Stomach (tissue), 9 donors: ENCODE measurements around the gene WWC2. TPM values are rescaled to one million over a fixed set of nuclear protein-coding genes. Genes with fewer than 3 reads are reported as not detected.

ENCODE experiments used
- DNase-seq, 2 donors: peaks; one replicate each; pipeline versions ENCODE4 v3.0.0 to v3.0.0-alpha.2; 2013 to 2019
- H3K27ac ChIP-seq, 5 donors: fragments of 200-600 bp in 4 of 5; sonication (generic) in 4 of 5; one replicate each; pipeline ENCODE4 v1.5.1; 2013 to 2019; ENCODE audit warnings: mild to moderate bottlenecking in 1 of 5, moderate library complexity in 1 of 5
- H3K27me3 ChIP-seq, 3 donors: fragments of 200-600 bp; sonication (generic); one replicate each; pipeline ENCODE4 v1.5.1; 2017 to 2019; ENCODE audit warnings: mixed run types in 1 of 3
- H3K36me3 ChIP-seq, 4 donors: fragments of 200-600 bp; sonication (generic); 1 replicate in 3 of 4; 2 replicates in 1 of 4; pipeline ENCODE4 v1.5.1; 2016 to 2019
- H3K4me1 ChIP-seq, 4 donors: fragments of 200-600 bp; sonication (generic); one replicate each; pipeline ENCODE4 v1.5.1; 2016 to 2019
- H3K4me3 ChIP-seq, 4 donors: fragments of 200-600 bp; sonication (generic) in 3 of 4; one replicate each; pipeline ENCODE4 v1.5.1; 2016 to 2019; ENCODE audit warnings: mild to moderate bottlenecking in 1 of 4
- H3K9me3 ChIP-seq, 4 donors: fragments of 200-600 bp; sonication (generic); one replicate each; pipeline ENCODE4 v1.5.1; 2016 to 2019
- CTCF ChIP-seq, 7 experiments: fragments of 450-650 bp in 4 of 7; fragments of 200-600 bp in 3 of 7; sonication (generic) in 3 of 7; IDR thresholded peaks; one replicate each; pipeline ENCODE4 v1.5.1; 2016 to 2019; ENCODE audit warnings: antibody characterized with exemption in 7 of 7, control low read depth in 2 of 7, mild to moderate bottlenecking in 1 of 7
- EP300 ChIP-seq: sonication (generic); formaldehyde crosslinking; IDR thresholded peaks from one replicate; pipeline ENCODE4 v1.6.1; 2017; ENCODE audit warnings: antibody characterized with exemption
- POLR2A ChIP-seq, 4 donors: fragments of 450-650 bp; IDR thresholded peaks; one replicate each; pipeline ENCODE4 v1.6.1; 2016; ENCODE audit warnings: antibody characterized with exemption in 4 of 4, control low read depth in 2 of 4, mild to moderate bottlenecking in 1 of 4, moderate library complexity in 1 of 4
- POLR2AphosphoS5 ChIP-seq, 3 donors: sonication (generic); formaldehyde crosslinking; IDR thresholded peaks; one replicate each; pipeline ENCODE4 v1.6.1; 2016; ENCODE audit warnings: antibody characterized with exemption in 3 of 3
- WGBS, 5 donors: extraction: QIAGEN DNeasy Blood & Tissue Kit in 3 of 5; methylation state at CpG; one replicate each; pipeline versions ENCODE4 v1.1.5 to v1.1.7; 2013 to 2018; 5-methylcytosine and 5-hydroxymethylcytosine counted together
- intact Hi-C: fragments of 100-400 bp; cut with DNase I; formaldehyde crosslinking; loops from one replicate; pipeline ENCODE4 v1.15.1; 2023; ENCODE audit warnings: low total_unique reads
- polyA plus RNA-seq, 3 donors: library from polyadenylated mRNA; stranded (reverse); fragments of 200-250 nt; gene quantifications; one replicate each; pipeline ENCODE4 v1.2.3, GENCODE V29; 2013
- total RNA-seq, 5 donors: library from RNA; depleted of rRNA; stranded (reverse); fragments of >200 nt; gene quantifications; one replicate each; pipeline versions ENCODE4 v1.1.0 to v1.2.3, GENCODE V29; 2014 to 2016
- donor health status: healthy with polysubstance abuse.
- donor health status: Bipolar disorder and iron deficiency.
- donor health status: healthy.

WWC2 gene
- total and polyA plus RNA-seq, 8 donors: 2.6 to 59.1 (median 31.1) TPM

GRCh38 chr4:183097231-183098018, 1.6 kb upstream of the WWC2 start:
- peak overlapping the region; percentile 73 to 90 (median 88) for H3K4me3 ChIP-seq
- intact Hi-C loops: no loop called here
- H3K9me3 ChIP-seq: no peaks in the 10 kb centered on the region
- H3K36me3 ChIP-seq: no peaks in the 10 kb centered on the region
- peak in 1 of 2 donors; percentile 57 for DNase-seq
- H3K4me1 ChIP-seq: peaks cover 17 to 39% (median 25%) of the 10 kb centered on the region in 4 donors
- H3K27ac ChIP-seq: peak overlapping the region; percentile 92 to 98 (median 97)
- H3K27me3 ChIP-seq: peaks cover 0 to 28% (median 0%) of the 10 kb centered on the region in 3 donors
- WGBS, 5 donors: 54 to 75% (median 71%) methylated on average over 35 to 43 of the region's 43 CpGs
- TF ChIP-seq CTCF (IDR thresholded peaks at IDR 0.05): no peak
- TF ChIP-seq POLR2AphosphoS5 (IDR thresholded peaks at IDR 0.05): no peak
- TF ChIP-seq POLR2A (IDR thresholded peaks at IDR 0.05): no peak
- TF ChIP-seq EP300: no peak

GRCh38 chr4:183098019-183098722, 886 bp upstream of the WWC2 start:
- WGBS, 5 donors: 1 to 9% (median 3%) methylated on average over 28 to 79 of the region's 79 CpGs
- DNase-seq: peak; percentile 56 to 78
- TF ChIP-seq CTCF (IDR thresholded peaks at IDR 0.05) (no peak), POLR2A (IDR thresholded peaks at IDR 0.05) (no peak), POLR2AphosphoS5 (IDR thresholded peaks at IDR 0.05) (peak in 1 of 3 donors; percentile 3), EP300 (no peak)
- Histone ChIP-seq H3K27me3 (peaks cover 0 to 28% (median 0%) of the 10 kb centered on the region in 3 donors), H3K4me3 (peak overlapping the region; percentile 73 to 90 (median 88)), H3K4me1 (peaks cover 18 to 41% (median 29%) of the 10 kb centered on the region in 4 donors), H3K27ac (peak overlapping the region; percentile 92 to 98 (median 97)), H3K36me3 (no peaks in the 10 kb centered on the region), H3K9me3 (no peaks in the 10 kb centered on the region)
- intact Hi-C loops: no loop called here

- TF ChIP-seq CTCF (IDR thresholded peaks at IDR 0.05): no peak
- TF ChIP-seq POLR2AphosphoS5 (IDR thresholded peaks at IDR 0.05): no peak
- TF ChIP-seq EP300: no peak
- TF ChIP-seq POLR2A (IDR thresholded peaks at IDR 0.05): no peak
- peaks cover 0 to 28% (median 0%) of the 10 kb centered on the region in 3 donors for H3K27me3 ChIP-seq
- H3K4me1 ChIP-seq: peaks cover 18 to 41% (median 30%) of the 10 kb centered on the region in 4 donors
- DNase-seq: peak; percentile 29 to 74
- H3K4me3 ChIP-seq: peak overlapping the region; percentile 73 to 90 (median 88)
- H3K36me3 ChIP-seq: no peaks in the 10 kb centered on the region
- no peaks in the 10 kb centered on the region for H3K9me3 ChIP-seq
- intact Hi-C loops: no loop called here
- H3K27ac ChIP-seq: peak overlapping the region; percentile 92 to 98 (median 97)
- 1 to 3% (median 1%) methylated on average over 15 to 73 of the region's 73 CpGs for WGBS, 5 donors
These were observed 660 bp downstream of the WWC2 start for GRCh38 chr4:183099537-183100297.

- Histone ChIP-seq H3K27ac (peak overlapping the region in 3 of 5 donors; percentile 96 to 98 (median 97)), H3K27me3 (peaks cover 0 to 28% (median 0%) of the 10 kb centered on the region in 3 donors), H3K4me1 (peaks cover 18 to 41% (median 30%) of the 10 kb centered on the region in 4 donors), H3K4me3 (peak overlapping the region; percentile 73 to 90 (median 88)), H3K9me3 (no peaks in the 10 kb centered on the region), H3K36me3 (no peaks in the 10 kb centered on the region)
- WGBS, 5 donors: 28 to 43% (median 35%) methylated on average over 3 of the region's 3 CpGs
- no peak for TF ChIP-seq EP300
- TF ChIP-seq POLR2AphosphoS5 (IDR thresholded peaks at IDR 0.05): no peak
- TF ChIP-seq CTCF (IDR thresholded peaks at IDR 0.05): no peak
- no peak for TF ChIP-seq POLR2A (IDR thresholded peaks at IDR 0.05)
- intact Hi-C loops: no loop called here
- no peak for DNase-seq
These were observed 1.2 kb downstream of the WWC2 start for GRCh38 chr4:183100298-183100599.
